Right lobe of liver (tissue), 6 donors: Measurements from ENCODE around the gene KCNMA1. TPM values are rescaled to one million over a fixed set of nuclear protein-coding genes. Genes with fewer than 3 reads are reported as not detected.

Experiments
- ATAC-seq, 4 donors: fragments of 200-7000 bp; cut with Tn5 transposase; one replicate each; pipeline ENCODE4 v1.9.1; 2020; ENCODE audit warnings: mild to moderate bottlenecking in 4 of 4, moderate library complexity in 4 of 4
- DNase-seq, 3 donors: peaks; one replicate each; pipeline ENCODE4 v3.0.0-alpha.2; 2020
- H3K27ac ChIP-seq, 3 donors: fragments of 200-600 bp; one replicate each; pipeline ENCODE4 v1.8.0; 2022
- H3K27me3 ChIP-seq, 2 donors: fragments of 200-600 bp; one replicate each; pipeline ENCODE4 v1.8.0; 2022
- H3K36me3 ChIP-seq, 4 donors: fragments of 200-600 bp; sonication (generic) in 1 of 4; one replicate each; pipeline versions ENCODE4 v1.5.1 to v1.8.0; 2017 to 2022; ENCODE audit warnings: control low read depth in 1 of 4
- H3K4me1 ChIP-seq, 4 donors: fragments of 200-600 bp; sonication (generic) in 1 of 4; one replicate each; pipeline versions ENCODE4 v1.5.1 to v1.8.0; 2017 to 2022; ENCODE audit warnings: control low read depth in 1 of 4
- H3K4me3 ChIP-seq, 3 donors: fragments of 200-600 bp; one replicate each; pipeline ENCODE4 v1.8.0; 2022
- H3K9me3 ChIP-seq, 4 donors: fragments of 200-600 bp; sonication (generic) in 1 of 4; one replicate each; pipeline versions ENCODE4 v1.5.1 to v1.8.0; 2017 to 2022; ENCODE audit warnings: control low read depth in 1 of 4
- POLR2A ChIP-seq: fragments of 450-650 bp; IDR thresholded peaks from one replicate; pipeline ENCODE4 v1.6.1; 2017; ENCODE audit warnings: antibody characterized with exemption, mild to moderate bottlenecking
- WGBS: methylation state at CpG from one replicate; pipeline ENCODE4 v1.1.6; 2018; ENCODE audit warnings: low coverage, low lambda C conversion rate; ENCODE audit not compliant: insufficient coverage; ENCODE audit errors: missing lambda C conversion rate; 5-methylcytosine and 5-hydroxymethylcytosine counted together
- intact Hi-C, 2 donors: fragments of 100-400 bp; cut with DNase I; formaldehyde crosslinking; loops; one replicate each; pipeline versions ENCODE4 v1.11.2 to v1.14.1; 2022
- total RNA-seq, 6 experiments: library from RNA; depleted of rRNA in 2 of 6; stranded (reverse); fragments of >200 nt in 2 of 6; fragmentation: NEBNext Ultra II Directional in 3 of 6; extraction: Animal tissue kit (Norgen Biotek cat#: 25700) in 3 of 6; gene quantifications; one replicate each; pipeline versions ENCODE4 v1.1.0 to v1.2.4, GENCODE V29; 2016 to 2023
- TF ChIP-seq, protein P1 (sequence below), 4 donors: fragments of 200-600 bp in 3 of 4; fragments of 450-650 bp in 1 of 4; IDR thresholded peaks; one replicate each; pipeline versions ENCODE4 v1.5.1 to v1.8.0; 2016 to 2022; ENCODE audit warnings: antibody characterized with exemption in 4 of 4, mild to moderate bottlenecking in 2 of 4
- donor health status: DM: no; HTN: yes; CAD: no.
- donor health status: DM: no; HTN: no; CAD: no.
- donor health status: DM: no; HTN: no; CAD: no.
- donor health status: DM: no; HTN: yes; CAD: no.
- donor health status: DM: no; HTN: yes; CAD: no.

Gene KCNMA1
- total RNA-seq, 6 experiments from 2014 or later, result 5.7 to 48.0 (median 15.1) TPM

DNA sequence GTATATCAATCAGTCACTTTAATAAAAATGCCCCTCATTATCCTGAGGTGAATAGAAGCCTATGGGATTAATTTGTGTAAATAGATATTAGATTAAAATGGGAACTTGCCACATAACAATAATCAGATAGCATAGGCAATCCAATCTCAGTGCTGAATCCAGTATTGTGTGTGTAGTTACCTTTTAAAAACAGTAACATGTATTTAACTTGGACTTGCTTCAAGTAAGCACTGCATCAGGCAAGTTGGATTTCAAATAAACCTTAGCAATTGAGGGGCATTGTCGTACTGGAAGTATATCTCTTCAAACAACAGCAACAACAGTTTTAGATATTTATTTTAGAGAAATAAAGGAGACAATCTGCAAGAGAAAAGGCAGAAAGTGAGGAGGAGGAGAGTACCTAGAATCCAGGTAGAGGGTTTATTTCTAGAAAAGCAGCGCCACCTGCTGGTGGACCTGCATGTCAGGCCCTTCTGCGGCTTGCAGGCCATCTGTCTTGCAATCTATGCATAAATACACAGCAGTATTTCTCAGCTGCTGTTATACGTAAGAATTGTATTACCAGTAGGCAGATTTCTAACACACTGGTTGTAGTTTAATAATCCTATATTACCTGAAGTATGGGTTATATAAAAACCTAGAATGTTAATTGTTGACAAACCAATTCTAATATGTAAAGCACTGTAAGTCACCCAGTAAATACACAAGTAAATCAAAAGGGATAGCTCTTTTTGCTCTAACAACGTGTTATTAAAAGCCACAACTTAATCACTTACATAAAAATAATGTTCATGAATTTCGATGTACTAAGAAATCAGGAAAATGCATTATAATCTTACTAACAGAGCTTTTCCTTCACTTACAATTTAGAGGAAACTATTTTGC lies 652.8 kb downstream of the KCNMA1 start:
- Histone ChIP-seq H3K36me3 (no peaks in the 10 kb centered on the region), H3K9me3 (no peaks in the 10 kb centered on the region), H3K27me3 (no peaks in the 10 kb centered on the region), H3K27ac (no peak overlapping the region), H3K4me3 (no peak overlapping the region), H3K4me1 (peaks cover 0 to 6% (median 0%) of the 10 kb centered on the region in 4 donors)
- TF ChIP-seq, protein P1, sequence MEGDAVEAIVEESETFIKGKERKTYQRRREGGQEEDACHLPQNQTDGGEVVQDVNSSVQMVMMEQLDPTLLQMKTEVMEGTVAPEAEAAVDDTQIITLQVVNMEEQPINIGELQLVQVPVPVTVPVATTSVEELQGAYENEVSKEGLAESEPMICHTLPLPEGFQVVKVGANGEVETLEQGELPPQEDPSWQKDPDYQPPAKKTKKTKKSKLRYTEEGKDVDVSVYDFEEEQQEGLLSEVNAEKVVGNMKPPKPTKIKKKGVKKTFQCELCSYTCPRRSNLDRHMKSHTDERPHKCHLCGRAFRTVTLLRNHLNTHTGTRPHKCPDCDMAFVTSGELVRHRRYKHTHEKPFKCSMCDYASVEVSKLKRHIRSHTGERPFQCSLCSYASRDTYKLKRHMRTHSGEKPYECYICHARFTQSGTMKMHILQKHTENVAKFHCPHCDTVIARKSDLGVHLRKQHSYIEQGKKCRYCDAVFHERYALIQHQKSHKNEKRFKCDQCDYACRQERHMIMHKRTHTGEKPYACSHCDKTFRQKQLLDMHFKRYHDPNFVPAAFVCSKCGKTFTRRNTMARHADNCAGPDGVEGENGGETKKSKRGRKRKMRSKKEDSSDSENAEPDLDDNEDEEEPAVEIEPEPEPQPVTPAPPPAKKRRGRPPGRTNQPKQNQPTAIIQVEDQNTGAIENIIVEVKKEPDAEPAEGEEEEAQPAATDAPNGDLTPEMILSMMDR (IDR thresholded peaks at IDR 0.05), result peak; percentile 79 to 99 (median 96)
- no peak for TF ChIP-seq POLR2A
- intact Hi-C loops, result no loop called here
- ATAC-seq, result peak; percentile 90 to 96 (median 94)
- 5% methylated on average over 6 of the region's 6 CpGs for WGBS
- peak; percentile 67 to 69 (median 68) for DNase-seq

DNA sequence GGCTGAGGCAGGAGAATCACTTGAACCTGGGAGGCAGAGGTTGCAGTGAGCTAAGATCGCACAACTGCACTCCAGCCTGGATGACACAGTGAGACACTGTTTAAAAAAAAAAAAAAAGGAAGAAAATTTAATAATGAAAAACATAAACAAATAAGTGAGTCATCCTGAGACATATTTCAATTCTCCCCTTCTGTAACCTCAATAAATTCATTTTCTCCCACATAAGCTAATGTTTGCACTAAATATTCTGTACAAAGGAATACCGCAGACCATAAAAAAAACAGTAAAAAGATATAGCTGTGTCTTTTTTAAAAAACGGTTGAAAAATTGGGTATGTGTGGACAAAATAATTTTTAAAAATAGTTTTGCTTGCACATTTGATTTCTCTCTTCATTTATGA lies 654.0 kb downstream of the KCNMA1 start:
- intact Hi-C loops, result no loop called here
- DNase-seq (no peak), ATAC-seq (no peak)
- Histone ChIP-seq H3K27ac (no peak overlapping the region), H3K9me3 (no peaks in the 10 kb centered on the region), H3K4me3 (no peak overlapping the region), H3K36me3 (no peaks in the 10 kb centered on the region), H3K27me3 (no peaks in the 10 kb centered on the region), H3K4me1 (peaks cover 0 to 6% (median 0%) of the 10 kb centered on the region in 4 donors)
- TF ChIP-seq POLR2A, result no peak
- TF ChIP-seq, protein P1 (IDR thresholded peaks at IDR 0.05), result no peak
- WGBS, result 71% methylated on average over 3 of the region's 3 CpGs

DNA sequence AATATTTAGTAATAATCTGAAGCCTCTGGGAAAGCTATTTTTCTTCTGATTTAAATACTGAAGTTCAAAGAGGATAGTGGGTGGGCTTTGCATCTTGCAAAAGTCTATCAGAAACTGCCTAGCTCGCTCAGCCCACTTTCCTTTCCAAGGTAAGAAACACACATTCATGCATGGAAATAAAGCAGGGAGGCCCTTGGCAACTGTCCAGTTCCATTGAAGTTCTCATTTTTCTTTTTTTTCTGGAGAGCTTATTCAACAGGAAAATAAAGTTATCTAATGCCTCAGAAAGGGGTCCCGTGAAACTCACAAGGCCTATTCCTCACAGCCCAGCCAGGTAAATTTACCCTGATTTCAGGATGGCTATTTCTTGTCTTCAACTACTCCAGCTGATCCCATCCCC lies 654.9 kb downstream of the KCNMA1 start:
- ATAC-seq (no peak), DNase-seq (no peak)
- intact Hi-C loops, result no loop called here
- no peaks in the 10 kb centered on the region for H3K27me3 ChIP-seq
- H3K9me3 ChIP-seq, result no peaks in the 10 kb centered on the region
- no peaks in the 10 kb centered on the region for H3K36me3 ChIP-seq
- 70% methylated on average over 1 of the region's 2 CpGs for whole genome bisulfite sequencing
- peaks cover 0 to 6% (median 0%) of the 10 kb centered on the region in 4 donors for H3K4me1 ChIP-seq
- H3K4me3 ChIP-seq, result no peak overlapping the region
- no peak overlapping the region for H3K27ac ChIP-seq
- TF ChIP-seq POLR2A, result no peak

DNA sequence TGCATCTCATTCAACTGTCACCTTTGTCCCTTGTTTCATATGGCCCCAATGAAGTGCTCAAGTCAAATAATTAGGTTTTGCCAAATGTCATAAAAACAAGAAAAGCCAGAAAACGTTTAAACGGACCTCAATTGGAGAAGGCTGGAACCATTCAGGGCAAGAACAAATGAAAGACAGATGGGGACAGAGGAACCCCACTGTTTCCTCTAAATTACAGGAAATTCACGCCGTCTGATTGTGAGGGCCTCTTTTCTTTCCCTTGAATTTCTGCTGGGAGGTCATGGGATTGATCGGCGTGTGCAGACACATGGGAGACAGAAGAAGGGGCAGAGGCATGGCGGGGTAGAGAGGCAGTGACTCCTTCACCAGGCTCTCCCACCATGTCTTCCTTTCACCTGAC lies 656.4 kb downstream of the KCNMA1 start:
- H3K9me3 ChIP-seq, result no peaks in the 10 kb centered on the region
- ATAC-seq (no peak), DNase-seq (no peak)
- TF ChIP-seq POLR2A, result no peak
- TF ChIP-seq, protein P1 (IDR thresholded peaks at IDR 0.05), result no peak
- H3K27ac ChIP-seq, result no peak overlapping the region
- no peaks in the 10 kb centered on the region for H3K36me3 ChIP-seq
- no peaks in the 10 kb centered on the region for H3K27me3 ChIP-seq
- peaks cover 0 to 6% (median 0%) of the 10 kb centered on the region in 4 donors for H3K4me1 ChIP-seq
- no peak overlapping the region for H3K4me3 ChIP-seq
- WGBS, result 92% methylated on average over 6 of the region's 7 CpGs
- intact Hi-C loops, result no loop called here

DNA sequence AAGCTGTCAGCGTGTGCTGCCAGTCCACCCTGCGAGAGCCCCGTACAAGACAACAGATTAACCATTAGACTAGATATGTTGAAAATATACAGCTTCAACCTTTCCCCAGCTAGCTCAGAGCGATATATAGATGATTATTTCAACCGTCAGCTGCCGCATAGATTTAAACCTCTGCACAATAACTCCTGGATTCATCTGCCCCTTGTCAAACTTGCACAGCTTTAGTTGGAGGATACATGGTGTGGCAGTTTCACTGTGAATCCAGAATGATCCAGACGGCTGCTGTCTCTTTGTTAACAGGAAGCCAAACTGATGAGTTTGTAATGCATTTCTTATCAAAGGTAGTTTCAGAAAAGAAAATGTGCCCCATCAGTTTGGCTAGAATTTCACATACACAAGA lies 659.7 kb downstream of the KCNMA1 start:
- Histone ChIP-seq H3K27ac (no peak overlapping the region), H3K4me3 (no peak overlapping the region), H3K27me3 (no peaks in the 10 kb centered on the region), H3K36me3 (no peaks in the 10 kb centered on the region), H3K4me1 (no peaks in the 10 kb centered on the region), H3K9me3 (no peaks in the 10 kb centered on the region)
- TF ChIP-seq, protein P1 (IDR thresholded peaks at IDR 0.05), result no peak
- TF ChIP-seq POLR2A, result no peak
- no peak for ATAC-seq
- 81% methylated on average over 5 of the region's 7 CpGs for WGBS
- intact Hi-C loops, result no loop called here
- no peak for DNase-seq
